Measurements from ENCODE around the gene UPK3A.
A peak's percentile ranks its signal among the peaks of the same experiment; 100 is the strongest.
"Not testable (repeated sequence)": the region's sequence is repeated elsewhere in the genome, so short reads cannot be mapped to it uniquely, and the experiment has no call there.

UPK3A gene

DNA sequence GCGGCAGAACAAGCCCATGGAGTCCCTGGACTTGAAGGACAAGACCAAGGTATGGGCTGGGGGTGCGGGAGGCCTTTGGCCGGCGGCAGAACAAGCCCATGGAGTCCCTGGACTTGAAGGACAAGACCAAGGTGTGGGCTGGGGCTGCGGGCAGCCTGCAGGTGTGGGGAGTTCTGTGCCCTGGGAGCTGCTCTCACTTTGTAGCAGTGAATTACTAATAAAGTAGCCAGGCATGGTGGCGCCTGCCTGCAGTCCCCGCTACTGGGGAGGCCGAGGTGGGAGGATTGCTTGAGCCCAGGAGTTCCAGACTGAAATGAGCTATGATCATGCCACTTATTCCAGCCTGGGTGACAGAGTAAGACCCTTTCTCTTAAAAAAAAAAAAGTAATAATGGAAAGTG lies 43.5 kb downstream of the UPK3A start:
- DNase-seq (ENCODE audit: low read depth in 1 of 2, low spot score in 1 of 2) = not testable (repeated sequence)

DNA sequence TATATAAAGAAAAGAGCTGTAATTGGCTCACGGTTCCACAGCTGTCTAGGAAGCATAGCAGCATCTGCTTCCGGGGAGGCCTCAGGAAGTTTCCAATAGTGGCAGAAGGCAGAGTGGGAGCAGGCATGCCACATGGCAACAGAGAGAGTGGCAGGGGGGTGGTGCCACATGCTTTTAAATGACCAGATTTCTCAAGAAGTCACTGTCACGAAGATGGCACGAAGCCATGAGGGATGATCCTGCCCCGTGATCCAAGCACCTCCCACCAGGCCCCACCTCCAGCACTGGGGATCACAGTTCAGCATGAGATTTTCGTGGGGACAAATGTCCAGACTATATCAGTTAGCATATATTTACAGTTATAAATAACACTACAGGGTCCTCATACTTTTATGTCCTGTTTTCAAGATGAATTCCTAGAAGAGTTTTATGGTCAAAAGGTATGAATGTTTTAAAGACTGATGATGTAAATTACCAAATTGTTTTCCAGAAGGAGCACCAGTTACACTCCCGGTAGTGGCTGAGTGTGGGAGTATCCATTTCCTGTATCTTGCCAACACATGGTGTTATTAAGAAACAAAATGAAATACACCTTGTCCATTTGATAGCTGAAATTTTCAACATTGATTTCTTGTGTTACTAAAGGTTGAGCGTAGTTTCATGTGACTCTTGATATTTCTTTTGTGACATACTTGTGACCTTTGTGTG lies 44.2 kb downstream of the UPK3A start:
- DNase-seq (ENCODE audit: low read depth in 1 of 2, low spot score in 1 of 2) = no peak

DNA sequence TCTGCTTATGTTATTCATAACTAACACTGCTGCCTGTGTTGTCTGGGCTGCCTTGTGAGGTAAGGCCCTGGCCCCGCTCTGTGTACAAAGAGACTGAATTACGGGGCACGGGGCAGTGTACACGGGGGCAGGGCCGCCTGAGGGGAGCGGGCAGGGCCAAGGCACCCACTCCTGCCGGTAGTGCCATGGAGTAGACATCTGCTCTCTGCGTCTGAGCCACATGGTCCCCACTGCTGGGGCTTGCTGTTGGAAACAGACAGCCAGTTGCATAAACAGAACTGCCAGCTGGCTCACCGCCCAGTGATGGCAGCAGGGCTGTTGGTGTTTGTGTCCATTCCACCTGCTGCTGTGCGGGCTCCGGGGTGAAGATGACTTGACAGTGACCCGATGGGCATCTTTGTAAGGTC lies 44.8 kb downstream of the UPK3A start:
- DNase-seq (ENCODE audit: low read depth in 1 of 2, low spot score in 1 of 2) = no peak

DNA sequence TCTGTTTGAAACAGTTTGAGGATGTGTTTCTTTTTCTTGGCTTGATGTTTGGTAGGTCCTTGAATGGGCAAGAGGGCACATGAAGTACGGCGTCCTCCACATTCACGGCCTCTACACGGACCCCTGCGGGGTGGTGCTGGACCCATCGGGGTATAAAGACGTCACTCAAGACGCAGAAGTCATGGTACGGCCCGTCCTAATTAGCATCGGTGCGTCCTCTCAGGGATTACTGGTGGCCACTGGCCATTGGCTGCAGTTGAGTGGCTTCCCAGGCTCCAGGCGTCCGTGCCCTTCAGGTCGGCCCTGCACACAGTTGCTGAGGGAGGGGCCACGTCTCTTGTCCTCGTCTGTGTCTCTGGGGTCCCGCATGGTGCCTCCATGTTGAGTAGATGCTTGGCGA lies 45.8 kb downstream of the UPK3A start:
- no peak for DNase-seq (ENCODE audit: low read depth in 1 of 2, low spot score in 1 of 2)

DNA sequence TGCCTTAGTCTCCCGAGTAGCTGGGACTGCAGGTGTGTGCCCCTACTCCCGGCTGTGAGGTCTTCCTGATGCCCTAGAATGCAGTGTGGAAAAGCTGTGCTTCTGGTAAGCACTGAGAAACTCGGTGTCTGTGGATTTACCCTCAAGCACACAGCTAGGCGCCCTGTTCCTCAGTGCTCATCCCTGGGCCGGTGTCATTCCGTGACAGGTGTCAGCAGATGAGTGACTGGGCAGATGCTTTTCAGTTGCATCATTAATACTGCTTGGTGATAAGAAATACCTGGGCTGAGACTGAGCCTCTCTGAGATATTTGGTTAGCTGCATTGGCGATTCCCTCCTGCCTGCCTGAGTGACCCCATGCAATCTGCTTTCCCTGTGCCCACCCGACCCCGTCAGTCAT lies 46.7 kb downstream of the UPK3A start:
- no peak for DNase-seq (ENCODE audit: low read depth in 1 of 2, low spot score in 1 of 2)

DNA sequence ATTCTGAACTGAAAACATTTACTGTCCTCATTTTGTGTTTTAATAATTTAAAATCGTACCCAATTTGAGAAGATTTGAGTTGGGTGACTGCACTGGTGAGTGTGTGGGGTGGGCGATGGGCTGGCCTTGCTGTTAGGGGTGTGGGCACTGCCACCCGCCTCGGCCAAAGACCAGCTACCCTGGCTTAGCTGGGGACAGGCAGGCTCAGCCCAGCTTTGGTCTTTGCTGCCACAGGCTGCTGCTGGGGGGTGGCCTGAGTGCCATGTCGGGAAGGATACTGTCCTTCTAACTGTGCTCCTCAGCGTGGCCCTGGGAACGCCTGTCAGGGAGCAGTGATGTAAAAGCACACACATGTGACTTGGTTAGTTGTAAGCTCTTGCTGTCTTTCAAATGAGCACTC lies 47.3 kb downstream of the UPK3A start:
- DNase-seq (ENCODE audit: low read depth in 1 of 2, low spot score in 1 of 2) = no peak

DNA sequence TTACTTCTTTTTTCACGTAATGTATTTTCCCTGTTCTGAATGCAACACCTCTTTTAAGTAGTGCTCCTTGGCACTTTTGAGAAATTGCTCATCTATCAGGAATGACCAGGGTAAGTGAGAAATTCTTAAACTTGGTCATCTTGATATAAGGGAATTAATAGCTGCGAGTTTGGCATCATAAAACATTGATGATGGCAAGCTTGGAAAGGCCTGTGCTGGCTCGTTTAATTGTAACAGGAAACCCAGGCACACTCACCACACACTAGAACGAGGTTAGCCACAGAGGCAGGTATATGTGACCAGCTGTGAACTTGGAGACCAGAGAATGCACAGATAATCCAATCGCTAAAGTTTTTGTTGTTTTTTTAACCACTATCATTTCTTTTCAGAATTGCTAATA lies 49.3 kb downstream of the UPK3A start:
- no peak for DNase-seq (ENCODE audit: low read depth in 1 of 2, low spot score in 1 of 2)

DNA sequence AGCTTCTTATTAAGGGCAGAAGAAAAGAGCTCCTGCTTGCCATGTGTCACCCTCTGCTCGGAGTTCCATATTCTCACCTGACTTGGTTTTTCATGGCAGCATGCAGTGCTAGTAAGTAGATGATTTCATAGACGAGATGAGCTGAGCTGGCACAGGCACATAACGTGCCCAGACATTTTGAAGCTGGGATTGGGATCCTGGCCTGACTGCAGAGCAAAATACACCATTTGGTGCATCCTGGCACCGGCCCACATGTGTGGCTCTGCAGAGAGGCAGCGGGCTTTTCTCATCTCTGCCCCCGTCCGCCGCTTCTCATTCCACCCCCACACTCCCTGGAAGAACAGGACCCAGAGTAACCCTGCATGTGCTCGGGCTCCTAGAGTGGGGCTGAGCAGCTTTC lies 49.8 kb downstream of the UPK3A start:
- no peak for DNase-seq (ENCODE audit: low read depth in 1 of 2, low spot score in 1 of 2)

DNA sequence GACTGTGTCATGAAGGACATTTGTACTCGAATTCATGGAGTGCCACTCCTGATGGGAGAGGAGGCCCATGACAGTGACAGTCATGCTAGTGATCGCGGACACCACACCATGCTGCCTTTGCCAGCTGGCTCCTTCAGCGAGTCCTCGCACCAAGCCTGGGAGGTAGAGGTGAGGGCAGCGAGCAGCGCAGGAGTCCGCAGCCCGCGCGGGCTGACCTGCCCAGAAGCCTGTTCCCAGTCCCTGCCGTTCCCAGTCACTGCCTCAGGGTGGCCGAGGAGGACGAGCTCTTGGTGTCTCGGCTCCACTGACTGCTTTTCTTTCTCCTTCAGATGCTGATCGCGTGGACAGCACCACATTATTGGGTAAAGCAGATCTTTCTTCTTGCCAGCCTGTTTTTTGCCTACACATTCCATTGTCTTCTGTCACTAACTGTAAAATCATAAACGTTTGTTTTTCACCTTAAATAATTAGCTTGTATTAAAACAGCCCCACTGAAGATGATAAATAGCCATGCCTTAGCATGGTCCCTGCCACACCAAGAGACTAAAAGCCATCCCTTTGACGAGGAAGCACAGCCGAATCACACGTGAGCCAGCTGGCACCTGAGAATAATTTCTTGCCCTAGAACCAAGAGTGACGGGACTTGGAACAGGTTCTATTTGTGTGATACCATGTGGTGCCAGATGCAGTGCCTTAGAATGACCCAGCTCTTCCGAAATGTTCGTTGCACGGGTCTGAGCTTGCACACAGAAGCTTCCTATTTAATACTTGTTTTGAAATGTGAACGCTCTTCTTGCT lies 50.5 kb downstream of the UPK3A start:
- DNase-seq (ENCODE audit: low read depth in 1 of 2, low spot score in 1 of 2) = no peak

DNA sequence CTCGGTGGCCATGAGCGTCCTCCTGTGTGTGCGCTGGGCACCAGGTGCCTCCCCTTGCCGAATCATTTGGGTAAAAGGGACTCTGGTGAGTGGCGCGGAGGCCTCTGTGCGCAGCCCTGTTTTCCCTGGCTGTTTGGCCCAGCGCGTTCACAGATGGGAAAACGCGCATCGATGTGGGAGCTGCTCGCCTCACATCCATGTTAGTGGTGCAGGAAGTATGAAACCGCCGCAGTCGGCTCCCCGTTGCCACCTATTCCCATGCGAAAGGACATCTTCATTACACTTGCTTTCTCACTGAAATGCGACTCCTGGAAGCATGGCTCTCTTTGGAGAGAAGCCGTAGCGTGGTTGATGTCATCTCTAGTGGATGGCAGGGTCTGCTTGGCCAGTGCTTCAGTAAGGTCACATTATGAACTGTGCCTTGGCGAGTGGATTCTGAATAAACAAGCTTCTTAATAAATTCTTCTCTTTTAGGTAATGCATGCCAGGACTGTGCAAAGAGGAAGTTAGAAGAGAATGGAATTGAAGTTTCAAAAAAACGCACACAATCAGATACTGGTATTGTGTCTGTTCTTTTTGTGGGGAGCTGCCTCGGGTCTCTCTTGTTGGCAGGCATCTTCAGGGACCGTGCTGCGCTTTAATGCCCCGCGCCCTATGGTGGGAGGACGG lies 51.2 kb downstream of the UPK3A start:
- DNase-seq (ENCODE audit: low read depth in 1 of 2, low spot score in 1 of 2) = no peak

DNA sequence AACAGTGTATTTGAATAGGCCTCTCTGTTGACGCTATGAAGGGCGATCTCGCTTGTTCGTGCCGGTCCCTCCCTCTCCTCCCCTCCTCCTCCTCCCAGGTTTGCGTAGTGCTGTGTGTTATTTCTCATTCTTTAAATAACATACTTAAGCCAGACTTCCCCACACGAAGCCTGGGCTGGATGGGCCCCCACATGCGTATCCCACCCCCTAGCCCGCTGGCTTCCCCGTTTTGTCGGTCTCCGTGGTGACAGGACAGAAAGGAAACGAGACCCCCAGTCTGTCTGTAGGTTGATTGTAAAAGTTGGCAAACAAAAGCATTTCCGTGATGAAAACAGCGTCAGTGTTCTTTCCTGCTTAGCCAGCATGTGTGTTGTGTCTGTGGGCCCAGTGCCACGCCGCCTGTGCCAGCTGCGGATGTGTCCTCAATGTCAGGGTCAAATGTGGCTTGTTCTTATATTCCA lies 52.3 kb downstream of the UPK3A start:
- DNase-seq (ENCODE audit: low read depth in 1 of 2, low spot score in 1 of 2) = no peak

DNA sequence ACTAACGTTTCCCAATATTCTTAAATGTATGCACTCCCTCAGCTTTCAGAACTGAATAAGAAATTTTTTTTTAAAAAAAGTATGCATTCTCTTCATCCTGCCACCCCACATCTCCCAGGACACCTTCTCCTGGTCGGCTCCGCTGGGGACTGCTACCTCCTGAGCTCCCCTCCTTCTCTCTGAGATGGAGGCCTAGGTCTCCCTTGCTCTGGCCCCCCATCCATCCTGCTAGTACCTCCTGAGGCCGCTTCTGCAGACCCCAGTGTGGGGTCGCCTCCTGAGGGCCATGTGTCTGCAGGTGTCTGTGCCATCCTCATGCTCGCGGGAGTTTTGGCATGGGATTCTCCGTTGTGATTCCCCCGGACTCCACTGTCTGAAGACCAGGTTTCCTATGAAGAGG lies 52.8 kb downstream of the UPK3A start:
- DNase-seq (ENCODE audit: low read depth in 1 of 2, low spot score in 1 of 2) = no peak

DNA sequence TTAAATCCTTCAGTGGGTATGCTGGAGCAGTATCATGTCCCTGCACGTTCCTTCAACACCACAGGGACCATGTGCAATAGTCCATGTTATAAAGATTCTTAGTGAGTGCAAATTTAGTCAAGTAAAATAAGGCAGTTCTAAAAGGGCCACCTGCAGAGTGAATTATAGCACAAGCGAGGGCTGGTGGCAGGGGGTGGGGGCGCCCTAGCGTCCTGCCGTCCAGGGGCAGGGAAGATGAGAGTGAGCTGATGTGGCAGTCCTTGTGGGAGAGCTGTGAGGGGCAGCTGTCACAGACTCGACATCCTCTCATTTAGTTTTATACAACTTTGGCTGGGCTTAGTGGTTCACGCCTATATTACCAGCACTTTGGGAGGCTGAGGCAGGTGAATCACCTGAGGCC lies 54.0 kb downstream of the UPK3A start:
- DNase-seq (ENCODE audit: low read depth in 1 of 2, low spot score in 1 of 2) = no peak

DNA sequence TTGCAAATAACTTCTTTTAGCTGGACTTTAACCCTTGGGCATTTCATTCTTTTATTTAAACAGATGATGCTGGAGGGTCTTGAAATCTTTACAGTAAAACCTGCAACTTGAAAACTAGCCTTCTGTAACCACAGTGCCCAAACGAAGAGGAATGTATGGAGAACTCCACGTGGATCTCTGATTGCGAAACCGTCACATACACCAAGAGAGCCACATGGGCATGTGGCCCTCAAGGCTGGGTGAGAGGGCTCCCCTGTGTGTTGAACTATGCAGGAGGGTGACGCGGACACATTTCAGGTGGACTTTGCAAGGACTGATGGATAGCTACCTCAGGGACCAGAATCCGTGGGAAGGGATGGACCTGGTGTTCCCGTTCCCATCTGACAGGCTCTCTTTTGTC lies 55.6 kb downstream of the UPK3A start:
- DNase-seq (ENCODE audit: low read depth in 1 of 2, low spot score in 1 of 2) = no peak

DNA sequence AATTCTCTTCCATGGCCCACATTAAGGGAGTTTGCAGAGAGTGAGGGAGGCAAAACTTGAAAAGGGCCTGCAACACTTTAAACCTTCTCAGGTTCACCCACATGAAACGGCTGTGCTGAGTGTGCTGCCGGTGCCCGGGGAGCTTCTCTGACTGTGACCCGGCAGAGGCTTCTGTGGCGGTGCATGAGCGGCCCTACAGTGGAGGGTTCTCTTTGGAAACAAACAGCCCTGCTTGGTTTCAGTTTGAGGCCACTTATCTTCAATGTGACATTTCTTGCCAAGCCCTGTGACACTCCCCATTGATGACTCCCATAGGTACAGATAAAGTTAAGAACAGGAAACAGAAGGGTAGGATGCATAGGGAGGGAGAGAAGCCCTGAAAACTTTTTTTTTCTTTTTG lies 56.7 kb downstream of the UPK3A start:
- peak; percentile 27 to 28 for DNase-seq (ENCODE audit: low read depth in 1 of 2, low spot score in 1 of 2)

DNA sequence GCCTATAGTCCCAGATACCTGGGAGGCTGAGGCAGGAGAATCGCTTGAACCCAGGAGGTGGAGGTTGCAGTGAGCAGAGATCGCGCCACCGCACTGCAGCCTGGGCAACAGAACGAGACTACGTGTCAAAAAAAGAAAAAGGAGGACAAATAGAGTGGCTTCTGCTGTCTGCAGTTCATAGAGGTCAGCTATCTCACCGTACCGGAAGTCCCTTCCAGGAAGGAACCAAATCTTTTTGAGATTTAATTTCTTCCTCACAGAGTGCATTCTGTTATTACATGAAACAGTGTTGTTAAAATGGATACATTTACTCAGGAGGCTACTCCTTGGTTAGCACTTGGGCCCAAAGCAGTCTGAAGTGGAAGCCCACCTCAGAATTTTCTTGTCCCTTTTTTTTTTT lies 58.4 kb downstream of the UPK3A start:
- DNase-seq (ENCODE audit: low read depth in 1 of 2, low spot score in 1 of 2) = no peak

DNA sequence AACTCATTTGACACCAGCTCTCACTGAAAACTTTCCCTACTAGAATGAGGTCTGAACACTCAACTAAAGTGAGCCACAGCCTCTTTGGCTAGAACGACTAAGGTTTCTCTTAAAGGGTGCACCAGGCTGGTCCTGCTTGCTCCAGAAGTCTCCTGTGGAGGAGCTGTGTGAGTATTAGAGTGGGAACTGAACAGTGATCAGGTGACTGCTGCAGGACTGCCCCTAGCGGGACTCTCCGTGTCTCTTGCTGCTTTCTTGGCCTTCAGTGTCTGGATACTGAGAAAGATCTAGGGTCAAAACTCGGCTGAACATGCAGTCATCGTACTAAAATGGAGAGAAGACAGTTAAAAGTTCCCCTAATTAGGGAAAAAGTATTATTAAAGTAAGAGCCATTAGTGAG lies 59.6 kb downstream of the UPK3A start:
- no peak for DNase-seq (ENCODE audit: low read depth in 1 of 2, low spot score in 1 of 2)

Measured in stimulated activated CD4-positive, alpha-beta T cell treated with anti-CD3 and anti-CD28 coated beads, Interleukin-15, amount 100 ng/mL, for 1 hour (primary cell).